Activated naive CD8-positive, alpha-beta T cell treated with anti-CD3 and anti-CD28 coated beads, Interleukin-2, amount 50 U/mL, for 24 hours (primary cell): Measurements from ENCODE around the gene LIMS1.
A peak's percentile ranks its signal among the peaks of the same experiment; 100 is the strongest.

Source experiments
- ATAC-seq: fragments of 150-1000 bp; cut with Tn5 transposase; one replicate; pipeline ENCODE4 v1.10.0; 2021
- DNase-seq: peaks from one replicate; pipeline ENCODE4 v3.0.0; 2021
- H3K27ac Mint-ChIP-seq: one replicate; pipeline ENCODE4 v1.8.0; 2021; ENCODE audit warnings: mild to moderate bottlenecking, mixed read lengths
- H3K27me3 Mint-ChIP-seq: one replicate; pipeline ENCODE4 v1.8.0; 2021; ENCODE audit warnings: mixed read lengths
- H3K36me3 Mint-ChIP-seq: one replicate; pipeline ENCODE4 v1.8.0; 2021; ENCODE audit warnings: low read depth, mixed read lengths
- H3K4me1 Mint-ChIP-seq: one replicate; pipeline ENCODE4 v1.8.0; 2021; ENCODE audit warnings: mixed read lengths
- H3K4me3 Mint-ChIP-seq: one replicate; pipeline ENCODE4 v1.8.0; 2021; ENCODE audit warnings: mild to moderate bottlenecking, moderate library complexity, mixed read lengths
- H3K9me3 Mint-ChIP-seq: one replicate; pipeline ENCODE4 v1.8.0; 2021; ENCODE audit warnings: mixed read lengths

The LIMS1 gene

DNA sequence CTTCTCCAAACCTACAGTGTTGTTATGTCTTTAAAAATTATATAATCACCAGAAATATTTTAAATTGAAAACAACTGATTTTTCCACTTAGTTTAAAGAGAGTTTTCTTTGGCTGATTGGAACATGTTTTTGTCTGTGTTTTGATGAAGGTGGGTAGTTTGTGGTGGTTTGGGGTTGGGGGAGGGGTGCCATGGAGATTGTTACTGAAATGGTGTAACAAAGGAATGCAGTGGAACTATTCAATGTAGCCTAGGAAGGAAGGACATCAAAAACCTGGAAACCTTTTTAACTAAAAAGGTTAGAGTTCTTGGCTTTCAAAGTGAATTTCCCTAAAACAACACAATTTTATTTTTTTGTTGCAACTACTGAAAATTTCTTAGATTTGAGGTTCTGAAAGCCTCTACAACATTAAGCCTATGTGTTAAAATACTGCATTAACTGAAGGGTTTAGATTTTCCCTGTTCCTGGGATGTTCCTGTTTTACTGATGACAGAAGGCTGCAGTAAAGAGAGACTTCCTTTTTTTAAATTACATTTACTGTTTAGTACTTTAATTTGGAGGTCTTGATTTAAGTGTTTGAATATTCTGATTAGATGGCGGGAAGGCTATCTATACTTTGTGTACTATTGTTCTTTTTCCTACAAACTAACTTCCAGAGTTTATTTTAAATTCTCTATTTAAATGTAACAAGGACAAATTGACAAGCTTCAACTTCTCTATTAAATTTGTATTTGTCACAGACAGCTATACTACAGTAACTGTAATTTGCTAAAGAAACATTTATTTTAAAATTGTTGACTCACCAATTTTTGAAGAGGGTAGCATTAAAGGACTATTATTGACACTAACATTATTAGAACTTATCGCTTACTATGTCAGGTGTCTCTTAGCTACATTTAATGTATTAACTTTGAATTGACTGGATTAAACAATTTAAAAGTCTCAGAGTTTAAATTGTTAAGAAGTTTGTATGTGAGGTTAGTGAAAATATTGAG, 87.7 kb downstream of the LIMS1 start:
- H3K27ac Mint-ChIP-seq, result peak overlapping the region; percentile 89
- ATAC-seq, result no peak
- DNase-seq, result no peak
- H3K36me3 Mint-ChIP-seq, result no peaks in the 10 kb centered on the region
- H3K4me1 Mint-ChIP-seq, result peaks cover 76% of the 10 kb centered on the region
- no peaks in the 10 kb centered on the region for H3K9me3 Mint-ChIP-seq
- peak overlapping the region; percentile 79 for H3K4me3 Mint-ChIP-seq
- no peaks in the 10 kb centered on the region for H3K27me3 Mint-ChIP-seq

DNA sequence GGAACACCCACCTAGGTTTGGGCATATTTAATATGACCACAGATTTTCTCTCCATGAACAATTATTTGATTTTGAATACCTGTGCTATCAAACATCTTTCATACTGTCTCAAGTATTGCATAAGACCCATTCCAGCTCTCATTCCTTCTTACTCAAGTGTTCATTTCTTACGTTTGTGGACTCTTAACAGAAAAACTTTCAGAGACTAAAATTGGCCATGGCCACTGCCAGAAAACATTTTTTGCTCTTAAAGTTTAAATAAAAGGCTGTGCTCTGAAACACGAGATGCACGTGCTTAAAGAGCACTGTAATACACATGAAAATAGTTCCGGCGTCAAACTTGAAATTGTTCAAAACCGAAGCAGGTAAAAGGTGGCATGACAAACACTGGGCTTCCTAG, 89.3 kb downstream of the LIMS1 start:
- no peaks in the 10 kb centered on the region for H3K9me3 Mint-ChIP-seq
- no peak for DNase-seq
- H3K27ac Mint-ChIP-seq, result no peak overlapping the region
- peaks cover 67% of the 10 kb centered on the region for H3K4me1 Mint-ChIP-seq
- H3K4me3 Mint-ChIP-seq, result no peak overlapping the region
- ATAC-seq, result no peak
- no peaks in the 10 kb centered on the region for H3K36me3 Mint-ChIP-seq
- H3K27me3 Mint-ChIP-seq, result no peaks in the 10 kb centered on the region

DNA sequence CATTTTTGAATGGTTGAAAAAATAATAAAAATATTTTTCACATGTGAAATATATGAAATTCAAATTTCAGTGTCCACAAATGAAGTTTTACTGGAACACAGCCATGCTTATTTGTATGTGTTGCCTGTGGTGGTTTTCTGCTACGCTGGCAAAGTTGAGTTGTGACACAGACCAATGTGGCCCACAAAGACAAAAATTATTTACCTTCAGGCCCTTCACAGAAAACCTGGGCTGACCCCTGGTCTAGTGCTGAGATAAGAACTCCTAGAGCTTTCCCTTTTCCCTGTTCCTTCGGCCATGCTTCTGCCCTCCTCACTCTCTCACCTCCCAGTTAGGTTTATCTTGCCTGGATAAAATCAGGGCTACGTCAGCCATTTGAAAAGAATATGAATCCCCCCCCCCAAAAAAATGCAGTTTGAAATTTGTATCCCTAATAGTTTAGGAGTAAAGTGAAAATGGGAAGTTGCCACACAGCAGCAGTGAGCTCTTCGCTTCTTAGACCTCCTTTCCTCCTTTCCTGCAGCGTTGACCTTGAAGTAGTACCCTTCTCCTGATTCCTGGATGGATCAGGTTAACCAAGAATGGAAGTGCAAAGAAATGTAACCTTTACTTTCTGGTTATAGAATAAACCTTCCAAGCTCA, 91.0 kb downstream of the LIMS1 start:
- H3K27me3 Mint-ChIP-seq, result no peaks in the 10 kb centered on the region
- H3K36me3 Mint-ChIP-seq, result no peaks in the 10 kb centered on the region
- H3K4me3 Mint-ChIP-seq, result no peak overlapping the region
- H3K27ac Mint-ChIP-seq, result no peak overlapping the region
- no peaks in the 10 kb centered on the region for H3K9me3 Mint-ChIP-seq
- H3K4me1 Mint-ChIP-seq, result peaks cover 66% of the 10 kb centered on the region
- ATAC-seq, result no peak
- DNase-seq, result no peak

DNA sequence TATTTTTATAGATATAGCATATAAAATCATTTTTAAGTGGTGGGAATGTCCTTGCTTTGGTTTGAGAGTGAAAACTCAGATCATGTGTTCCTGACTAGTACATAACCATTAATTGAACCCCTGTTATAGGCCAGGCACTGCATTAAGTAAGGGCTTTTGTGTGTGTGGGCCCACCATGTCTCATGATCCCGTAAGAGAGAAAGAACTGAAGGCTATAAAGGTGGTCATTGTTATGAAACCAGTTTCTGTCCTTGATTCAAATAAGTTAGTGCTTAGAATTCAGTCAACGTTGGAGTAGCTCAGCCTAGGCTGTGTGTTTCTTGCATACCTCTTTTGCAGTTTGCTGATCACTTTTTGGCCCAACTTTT, 91.5 kb downstream of the LIMS1 start:
- no peak overlapping the region for H3K27ac Mint-ChIP-seq
- no peak for DNase-seq
- no peaks in the 10 kb centered on the region for H3K9me3 Mint-ChIP-seq
- ATAC-seq, result no peak
- H3K4me1 Mint-ChIP-seq, result peaks cover 66% of the 10 kb centered on the region
- H3K36me3 Mint-ChIP-seq, result no peaks in the 10 kb centered on the region
- H3K4me3 Mint-ChIP-seq, result no peak overlapping the region
- H3K27me3 Mint-ChIP-seq, result no peaks in the 10 kb centered on the region

DNA sequence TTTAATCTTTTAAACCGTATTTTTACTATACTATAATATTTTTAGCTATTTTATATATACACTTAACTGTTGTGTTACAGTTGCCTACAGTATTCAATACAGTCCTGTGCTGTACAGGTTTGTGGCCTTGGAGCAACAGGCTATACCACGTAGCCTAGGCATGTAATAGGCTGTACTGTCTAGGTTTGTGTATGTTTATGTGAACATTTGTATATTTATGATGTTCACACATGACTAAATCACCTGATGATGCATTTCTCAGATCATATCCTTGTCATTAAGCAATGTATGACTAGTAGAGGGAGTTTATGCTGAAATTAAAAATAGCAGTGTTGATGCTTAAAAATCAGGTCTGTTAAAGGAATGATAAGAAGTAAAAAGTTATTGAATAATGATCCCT, 92.7 kb downstream of the LIMS1 start:
- Mint-ChIP-seq H3K36me3 (no peaks in the 10 kb centered on the region), H3K4me3 (no peak overlapping the region), H3K27me3 (no peaks in the 10 kb centered on the region), H3K4me1 (peaks cover 65% of the 10 kb centered on the region), H3K9me3 (no peaks in the 10 kb centered on the region), H3K27ac (no peak overlapping the region)
- DNase-seq, result no peak
- ATAC-seq, result no peak

DNA sequence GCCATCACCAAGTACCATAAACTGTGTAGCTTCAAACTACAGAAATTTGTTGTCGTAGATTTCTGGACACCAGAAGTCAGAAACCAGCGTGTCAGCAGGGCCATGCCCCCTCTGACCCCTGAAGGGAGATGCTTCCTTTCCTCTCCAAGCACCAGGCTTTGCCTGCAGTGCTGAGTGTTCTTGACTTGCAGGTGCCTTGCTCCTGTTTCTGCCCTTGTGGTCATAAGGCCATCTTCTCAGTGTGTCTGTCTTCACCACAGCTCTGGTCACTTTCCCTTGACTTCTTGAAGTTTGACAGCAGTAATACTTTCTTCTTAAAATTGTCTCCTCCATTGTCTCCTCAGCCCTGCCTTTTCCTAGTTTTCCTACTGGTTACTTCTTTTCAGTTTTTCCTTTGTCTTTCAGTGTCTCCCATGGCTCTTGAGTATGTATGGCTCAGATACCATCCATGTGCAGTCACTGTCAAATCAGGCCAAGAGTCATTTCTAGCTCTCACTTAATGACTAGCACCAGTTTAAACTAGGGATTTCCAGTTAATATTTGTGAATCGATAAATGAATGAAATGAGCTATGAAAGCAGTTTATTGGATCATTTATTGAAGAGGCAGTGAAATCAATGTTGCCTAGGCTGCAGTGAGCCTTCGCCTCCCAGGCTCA, 93.8 kb downstream of the LIMS1 start:
- no peaks in the 10 kb centered on the region for H3K27me3 Mint-ChIP-seq
- no peak overlapping the region for H3K27ac Mint-ChIP-seq
- ATAC-seq (no peak), DNase-seq (no peak)
- H3K9me3 Mint-ChIP-seq, result no peaks in the 10 kb centered on the region
- no peaks in the 10 kb centered on the region for H3K36me3 Mint-ChIP-seq
- H3K4me3 Mint-ChIP-seq, result no peak overlapping the region
- H3K4me1 Mint-ChIP-seq, result peaks cover 64% of the 10 kb centered on the region

DNA sequence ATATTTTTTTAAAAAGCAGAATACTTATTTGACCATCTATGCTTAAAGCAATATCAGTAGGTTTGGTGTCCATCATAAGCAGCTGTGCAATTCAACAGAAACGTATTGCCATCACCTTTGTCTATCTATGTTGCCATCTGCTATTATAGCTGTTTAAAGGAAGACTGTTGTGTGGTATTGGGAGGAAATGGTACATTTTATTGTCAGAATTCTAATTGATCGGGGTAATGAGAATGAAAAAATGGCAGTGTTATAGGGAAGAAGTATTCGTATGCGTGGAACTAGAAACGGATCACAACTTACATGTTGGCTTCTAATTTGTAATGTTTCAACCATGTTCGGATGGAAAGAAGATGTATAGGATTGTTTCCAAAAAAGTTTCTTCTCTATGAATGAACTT, 94.7 kb downstream of the LIMS1 start:
- ATAC-seq (no peak), DNase-seq (no peak)
- Mint-ChIP-seq H3K4me1 (peaks cover 60% of the 10 kb centered on the region), H3K4me3 (no peak overlapping the region), H3K9me3 (no peaks in the 10 kb centered on the region), H3K27me3 (no peaks in the 10 kb centered on the region), H3K36me3 (no peaks in the 10 kb centered on the region), H3K27ac (peak overlapping the region; percentile 12)

DNA sequence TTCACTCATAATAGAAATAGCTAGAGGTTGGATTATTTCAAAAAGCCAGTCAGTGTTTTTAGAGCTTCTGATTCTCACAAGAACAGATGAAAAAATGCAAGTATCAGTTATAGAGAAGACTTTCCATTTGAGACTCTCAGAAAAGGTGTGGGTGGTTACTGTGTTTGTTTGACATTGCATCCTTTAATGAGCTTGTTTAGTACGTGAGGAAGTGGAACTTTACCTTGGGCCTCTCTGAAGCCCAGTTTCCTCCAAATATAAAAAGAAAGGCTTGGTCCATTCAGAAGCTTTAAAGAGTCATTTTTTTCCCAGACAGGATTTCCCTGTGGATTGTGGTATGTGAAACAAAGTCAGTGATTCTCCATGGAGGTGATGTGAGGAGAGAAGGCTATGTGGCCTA, 95.1 kb downstream of the LIMS1 start:
- Mint-ChIP-seq H3K9me3 (no peaks in the 10 kb centered on the region), H3K27me3 (no peaks in the 10 kb centered on the region), H3K36me3 (no peaks in the 10 kb centered on the region), H3K4me3 (no peak overlapping the region), H3K27ac (peak overlapping the region; percentile 12), H3K4me1 (peaks cover 57% of the 10 kb centered on the region)
- DNase-seq (no peak), ATAC-seq (peak; percentile 50)

DNA sequence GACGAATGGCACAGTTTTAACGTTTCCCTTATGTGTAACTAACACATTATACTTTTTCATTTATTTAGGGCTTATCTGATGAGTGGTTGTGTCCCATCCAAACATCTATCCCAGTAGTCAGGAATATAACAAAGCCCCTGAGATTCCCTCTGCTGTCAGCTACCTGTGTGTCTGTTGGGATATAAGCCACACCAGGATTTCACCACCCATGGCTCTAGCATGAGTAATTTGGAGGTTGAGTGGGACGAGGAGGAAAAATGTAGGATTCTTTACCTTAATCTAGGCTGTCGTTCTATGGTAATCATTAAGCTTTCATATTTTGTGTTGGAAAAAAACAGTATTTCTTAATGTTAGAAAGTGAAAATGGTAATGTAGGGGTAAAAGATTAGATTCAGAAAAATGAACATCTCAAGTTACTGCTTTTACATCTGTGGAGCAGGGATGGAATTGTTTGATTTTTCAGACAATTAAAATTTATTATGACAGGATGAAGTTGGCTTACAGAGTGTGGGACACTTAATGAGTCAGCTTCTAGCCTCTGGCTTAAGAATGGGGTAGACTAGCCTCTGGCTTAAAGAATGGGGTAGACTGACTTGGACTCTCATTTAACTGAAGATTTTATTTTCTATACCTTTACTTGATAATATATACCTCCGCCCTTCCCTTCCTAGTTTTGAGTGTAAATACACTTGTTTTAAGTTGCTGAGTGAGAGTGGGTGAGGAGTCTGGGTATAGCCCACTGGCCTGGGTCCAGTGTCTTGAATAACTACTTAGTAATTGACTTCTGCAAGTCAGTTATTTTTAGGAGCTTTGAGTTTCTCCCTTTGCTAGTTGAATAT, 96.5 kb downstream of the LIMS1 start:
- H3K9me3 Mint-ChIP-seq, result no peaks in the 10 kb centered on the region
- H3K27me3 Mint-ChIP-seq, result no peaks in the 10 kb centered on the region
- DNase-seq, result no peak
- H3K4me1 Mint-ChIP-seq, result peaks cover 55% of the 10 kb centered on the region
- no peak overlapping the region for H3K27ac Mint-ChIP-seq
- ATAC-seq, result no peak
- H3K4me3 Mint-ChIP-seq, result no peak overlapping the region
- H3K36me3 Mint-ChIP-seq, result no peaks in the 10 kb centered on the region

DNA sequence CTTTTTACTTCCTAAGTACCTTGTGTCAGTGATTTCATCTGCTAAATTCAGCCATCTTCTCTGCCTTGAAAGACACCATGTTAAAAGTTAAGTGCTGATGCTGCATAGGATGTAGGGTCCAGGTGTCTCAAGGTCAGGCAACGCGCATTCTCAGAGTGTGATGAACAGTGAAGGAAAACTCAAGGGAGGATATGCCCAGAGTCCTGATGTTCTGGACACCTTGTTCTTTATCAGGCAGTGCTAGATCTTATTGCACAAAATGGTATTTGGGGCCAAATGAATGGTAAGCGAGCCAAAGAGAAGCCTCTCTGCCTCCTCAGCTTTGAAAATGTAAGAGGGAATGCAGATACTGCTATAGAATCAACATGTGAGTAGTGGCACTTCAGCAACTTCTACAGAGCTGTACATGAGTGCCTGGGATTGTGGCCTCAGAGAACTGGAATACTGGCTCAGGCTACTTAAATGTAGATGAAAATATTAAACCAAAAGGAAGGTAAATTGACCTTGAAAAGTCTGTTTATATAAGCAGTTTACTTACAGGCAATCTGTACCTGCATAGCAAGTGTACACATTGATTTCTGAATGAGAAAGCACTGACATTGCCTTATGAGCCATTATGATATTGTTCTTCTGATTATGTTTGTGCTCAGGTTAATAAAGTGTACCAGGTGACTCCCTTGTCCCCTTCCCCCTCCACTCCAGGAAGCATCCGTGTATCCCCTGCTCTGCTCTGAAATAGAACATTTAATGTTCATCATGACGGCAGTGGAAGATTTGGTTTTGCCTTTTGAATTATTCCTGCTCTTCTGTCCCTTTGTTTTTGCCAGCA, 98.3 kb downstream of the LIMS1 start:
- Mint-ChIP-seq H3K27ac (no peak overlapping the region), H3K9me3 (no peaks in the 10 kb centered on the region), H3K36me3 (no peaks in the 10 kb centered on the region), H3K4me1 (peaks cover 59% of the 10 kb centered on the region), H3K27me3 (no peaks in the 10 kb centered on the region), H3K4me3 (no peak overlapping the region)
- DNase-seq (no peak), ATAC-seq (no peak)

DNA sequence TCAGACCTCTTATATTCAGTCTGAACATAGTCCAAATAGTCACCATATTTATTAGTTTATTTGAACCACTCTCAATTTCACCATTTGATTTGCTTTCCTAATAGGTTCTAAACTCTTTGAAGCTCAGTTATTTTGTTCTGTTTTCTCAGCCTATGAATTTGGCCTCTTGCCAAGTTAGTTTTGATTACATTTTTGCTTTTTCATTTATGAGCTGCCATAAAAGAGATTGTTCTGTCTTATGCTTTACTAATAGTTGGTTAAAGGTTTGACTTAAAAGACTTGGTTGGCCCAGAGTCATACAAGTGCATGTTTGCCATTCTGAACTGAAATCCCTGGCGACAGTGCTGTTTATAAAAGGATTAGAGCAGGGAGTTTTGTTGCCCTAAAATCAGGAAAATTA, 99.1 kb downstream of the LIMS1 start:
- Mint-ChIP-seq H3K27ac (no peak overlapping the region), H3K4me1 (peaks cover 56% of the 10 kb centered on the region), H3K9me3 (no peaks in the 10 kb centered on the region), H3K27me3 (no peaks in the 10 kb centered on the region), H3K4me3 (no peak overlapping the region), H3K36me3 (no peaks in the 10 kb centered on the region)
- DNase-seq (no peak), ATAC-seq (no peak)

DNA sequence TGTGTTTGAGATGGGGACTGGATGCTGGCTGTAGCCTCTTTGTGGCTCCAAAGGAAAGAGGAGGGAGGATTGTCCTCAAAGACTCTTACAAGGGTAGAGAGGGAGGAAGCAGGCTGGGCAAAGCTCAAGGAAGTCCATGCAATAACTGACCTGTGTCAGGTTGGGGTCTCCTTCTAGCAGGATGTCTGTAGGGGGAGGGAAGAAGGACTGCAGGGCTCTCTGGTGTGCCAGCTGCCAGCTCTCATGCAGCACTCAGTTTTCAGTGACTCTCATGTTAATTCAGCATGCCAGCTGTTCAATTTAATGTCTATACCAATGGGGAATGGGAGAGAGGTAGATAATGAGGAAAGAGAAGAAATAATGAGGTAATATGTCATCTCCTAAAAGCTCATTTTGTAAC, 99.7 kb downstream of the LIMS1 start:
- Mint-ChIP-seq H3K9me3 (no peaks in the 10 kb centered on the region), H3K36me3 (no peaks in the 10 kb centered on the region), H3K27ac (no peak overlapping the region), H3K27me3 (no peaks in the 10 kb centered on the region), H3K4me3 (no peak overlapping the region), H3K4me1 (peaks cover 51% of the 10 kb centered on the region)
- ATAC-seq, result no peak
- no peak for DNase-seq

DNA sequence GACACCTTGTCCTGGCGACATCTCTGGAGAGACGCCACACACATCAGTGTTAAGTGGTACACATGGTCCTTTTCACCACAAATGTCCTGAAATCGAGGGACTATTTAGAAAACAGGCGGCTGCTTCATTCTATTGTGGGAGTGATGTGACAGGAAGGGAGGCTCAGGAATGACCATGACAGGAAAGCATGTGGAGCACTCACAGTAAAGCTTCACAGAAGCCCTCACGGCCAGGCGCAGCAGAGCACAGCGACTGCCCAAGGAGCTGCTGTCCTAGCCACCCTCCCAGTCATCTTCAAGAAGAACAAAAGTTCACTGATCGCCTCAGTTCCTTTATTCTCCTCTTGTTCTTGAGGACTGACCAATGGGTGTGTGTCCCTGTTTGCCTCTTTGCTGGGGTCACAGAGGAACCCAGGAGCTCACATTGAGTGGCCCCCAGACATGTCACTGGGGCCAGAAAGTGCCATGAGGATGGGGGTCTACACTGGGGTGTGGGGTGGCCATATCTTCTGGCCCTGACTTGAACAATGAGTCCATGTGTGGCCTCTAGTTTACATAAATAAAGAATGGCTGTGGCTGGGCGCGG, 100.4 kb downstream of the LIMS1 start:
- Mint-ChIP-seq H3K4me1 (peaks cover 45% of the 10 kb centered on the region), H3K36me3 (no peaks in the 10 kb centered on the region), H3K27ac (no peak overlapping the region), H3K9me3 (no peaks in the 10 kb centered on the region), H3K27me3 (no peaks in the 10 kb centered on the region), H3K4me3 (no peak overlapping the region)
- ATAC-seq (no peak), DNase-seq (no peak)
